GM21737 (cell line): ENCODE measurements around the gene TSPAN13.

ENCODE experiments used
- ATAC-seq: cut with Tn5 transposase; IDR thresholded peaks from one replicate; pipeline ENCODE4 v1.9.1; 2021; ENCODE audit warnings: mild to moderate bottlenecking, moderate library complexity; ENCODE audit not compliant: unreplicated experiment

The TSPAN13 gene

GRCh38 chr7:16753102-16753931 is at the start of gene TSPAN13:
TSPAN13 (plus strand) TSS chr7:16753755; CDS start chr7:16753968, 213 bp downstream.
- ATAC-seq: no peak

- no peak for ATAC-seq
Observed at GRCh38 chr7:16708511-16708910, 45.0 kb upstream of the TSPAN13 start.

- ATAC-seq: no peak
Observed at GRCh38 chr7:16708980-16709379, 44.6 kb upstream of the TSPAN13 start.

GRCh38 chr7:16710651-16711050 is 42.9 kb upstream of the TSPAN13 start:
- ATAC-seq: no peak

GRCh38 chr7:16711730-16712129 is 41.8 kb upstream of the TSPAN13 start:
- no peak for ATAC-seq

GRCh38 chr7:16712916-16713315 is 40.6 kb upstream of the TSPAN13 start:
- no peak for ATAC-seq

GRCh38 chr7:16715928-16716327 is 37.6 kb upstream of the TSPAN13 start:
- ATAC-seq: no peak

GRCh38 chr7:16718111-16718656 is 35.4 kb upstream of the TSPAN13 start:
- no peak for ATAC-seq

- no peak for ATAC-seq
Observed at GRCh38 chr7:16719699-16720098, 33.9 kb upstream of the TSPAN13 start.

- no peak for ATAC-seq
Observed at GRCh38 chr7:16721541-16721940, 32.0 kb upstream of the TSPAN13 start.

GRCh38 chr7:16724344-16724743 is 29.2 kb upstream of the TSPAN13 start:
- ATAC-seq: no peak

GRCh38 chr7:16726189-16726588 is 27.4 kb upstream of the TSPAN13 start:
- ATAC-seq: no peak

- ATAC-seq: no peak
Observed at GRCh38 chr7:16727736-16728135, 25.8 kb upstream of the TSPAN13 start.

GRCh38 chr7:16728811-16729210 is 24.7 kb upstream of the TSPAN13 start:
- ATAC-seq: no peak

- no peak for ATAC-seq
Observed at GRCh38 chr7:16729541-16729940, 24.0 kb upstream of the TSPAN13 start.

GRCh38 chr7:16730937-16731336 is 22.6 kb upstream of the TSPAN13 start:
- no peak for ATAC-seq

- ATAC-seq: no peak
Observed at GRCh38 chr7:16732828-16733227, 20.7 kb upstream of the TSPAN13 start.

GRCh38 chr7:16734148-16734726 is 19.3 kb upstream of the TSPAN13 start:
- no peak for ATAC-seq

GRCh38 chr7:16735020-16735419 is 18.5 kb upstream of the TSPAN13 start:
- ATAC-seq: no peak

- no peak for ATAC-seq
Observed at GRCh38 chr7:16738011-16738688, 15.4 kb upstream of the TSPAN13 start.

- ATAC-seq: no peak
Observed at GRCh38 chr7:16739863-16740622, 13.5 kb upstream of the TSPAN13 start.
